ENCODE data around the gene CLEC9A.
"Not testable (repeated sequence)": the region's sequence is repeated elsewhere in the genome, so short reads cannot be mapped to it uniquely, and the experiment has no call there.

Gene CLEC9A

DNA sequence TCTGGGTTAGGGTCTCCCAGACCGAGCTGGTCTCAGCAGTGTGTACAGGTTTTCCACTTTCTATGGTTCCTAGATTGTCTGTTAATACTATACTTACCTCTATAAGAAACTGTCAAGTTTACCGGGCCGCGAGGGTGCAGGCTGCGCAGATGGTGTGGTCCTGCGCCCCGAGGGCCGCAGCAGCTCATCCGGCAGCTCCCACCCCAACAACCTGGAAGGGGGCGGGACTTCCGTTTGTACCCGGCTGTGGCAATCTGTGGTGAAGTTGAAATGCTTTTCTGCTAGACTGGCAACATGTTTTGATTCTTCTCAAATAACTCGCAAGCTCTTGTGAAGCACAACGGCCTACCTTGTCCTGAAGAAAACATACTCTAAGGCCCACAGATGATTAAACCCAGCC lies at the start of gene CLEC9A:
TSS of gene CLEC9A (plus strand) at position 237 of the 400 bp plus-strand sequence. CDS start 22,006 bp downstream, outside the sequence.
- DNase-seq (ENCODE audit: low read depth) = no peak

DNA sequence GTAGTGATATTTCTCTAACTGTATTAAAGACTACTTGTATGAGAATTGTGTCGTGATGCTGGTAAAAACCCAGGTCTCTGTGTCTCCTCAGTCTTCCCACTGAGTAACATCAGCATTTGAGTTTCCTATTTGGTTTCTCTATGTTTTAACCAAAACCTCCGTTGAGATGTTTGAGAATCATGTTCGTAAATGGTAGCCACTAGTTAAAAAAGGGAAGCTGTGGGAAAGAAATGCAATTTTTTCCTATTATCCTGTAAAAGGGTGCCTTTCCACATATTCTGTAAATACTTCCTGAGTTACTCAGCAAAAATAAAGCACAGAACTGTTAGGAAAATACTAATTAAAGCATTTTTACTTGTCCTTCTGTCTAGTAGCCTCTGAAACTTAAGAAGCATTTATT lies 38.6 kb upstream of the CLEC9A start:
- DNase-seq (ENCODE audit: low read depth) = no peak

- DNase-seq (ENCODE audit: low read depth) = no peak
Measured at GRCh38 chr12:9992296-9992695, 38.2 kb upstream of the CLEC9A start.

DNA sequence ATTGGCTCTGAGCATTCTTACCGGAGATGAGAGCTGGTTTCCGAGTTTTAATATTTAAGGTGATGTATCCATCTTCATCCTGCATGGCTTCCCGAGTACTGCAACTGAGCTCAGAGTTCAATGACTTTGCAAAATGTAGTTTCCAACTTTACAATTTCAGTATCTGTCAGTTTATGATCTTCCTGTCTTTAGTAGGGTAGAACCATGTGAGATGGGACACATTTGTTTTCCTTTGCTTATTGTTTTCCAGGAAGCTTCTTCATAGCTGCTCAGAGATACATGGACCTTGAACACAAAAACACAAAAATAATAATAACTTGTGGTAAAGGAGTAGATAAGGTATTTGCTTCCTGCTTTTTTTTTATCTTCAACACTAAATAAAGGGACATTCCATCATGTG lies 31.5 kb upstream of the CLEC9A start, which contains the start of gene CLEC1B:
TSS of gene CLEC1B (minus strand) at position 106 of the 400 bp plus-strand sequence. CDS start at position 85, 21 bp downstream.
- DNase-seq (ENCODE audit: low read depth) = no peak

DNA sequence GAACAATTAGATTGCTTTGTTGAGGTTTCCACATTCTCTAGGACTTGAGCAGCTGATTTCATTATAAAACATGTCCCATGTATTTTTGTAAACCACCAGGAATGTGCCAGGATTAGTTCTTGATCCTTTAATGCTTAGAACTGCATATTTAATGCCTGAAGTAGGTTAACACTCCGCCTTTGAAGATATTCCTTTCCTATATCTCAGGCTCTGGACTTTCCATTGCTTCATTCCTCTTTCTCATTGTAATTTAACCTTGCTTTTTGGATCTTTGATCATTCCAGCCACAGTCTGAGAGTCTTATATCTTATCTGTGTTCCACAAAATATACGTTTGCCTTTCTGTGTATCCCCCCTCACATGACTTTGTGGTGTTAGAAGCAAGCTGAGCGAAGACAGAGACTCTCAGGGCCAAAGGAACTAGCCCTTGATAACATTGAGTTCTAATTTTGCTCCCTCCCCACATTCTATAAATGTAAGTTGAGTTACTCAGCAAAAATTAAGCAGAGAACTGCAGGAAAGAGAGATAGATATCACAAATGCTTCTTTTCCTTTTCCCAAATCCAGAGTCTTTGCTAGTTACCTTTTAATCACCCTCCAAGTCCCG lies 29.2 kb upstream of the CLEC9A start:
- DNase-seq (ENCODE audit: low read depth) = no peak

- no peak for DNase-seq (ENCODE audit: low read depth)
Measured at GRCh38 chr12:10012630-10013330, 17.7 kb upstream of the CLEC9A start.

DNA sequence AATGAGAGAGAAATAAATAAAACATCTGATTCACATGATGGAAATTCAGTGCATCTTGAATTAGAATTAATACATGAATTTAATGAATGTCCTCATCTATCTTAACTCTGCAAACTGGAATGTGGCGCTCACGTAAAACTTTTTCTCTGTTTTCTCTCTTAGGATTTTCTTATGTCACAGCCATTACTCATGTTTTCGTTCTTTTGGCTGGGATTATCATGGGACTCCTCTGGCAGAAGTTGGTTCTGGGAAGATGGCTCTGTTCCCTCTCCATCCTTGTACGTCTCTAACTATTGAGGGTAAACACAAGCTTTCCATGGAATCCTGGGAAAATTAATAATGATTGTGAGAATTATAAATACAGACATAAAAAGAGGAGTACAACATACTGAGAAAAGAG lies 15.0 kb upstream of the CLEC9A start:
- DNase-seq (ENCODE audit: low read depth) = no peak

GRCh38 chr12:10016881-10017280 lies 13.6 kb upstream of the CLEC9A start:
- DNase-seq (ENCODE audit: low read depth) = no peak

DNA sequence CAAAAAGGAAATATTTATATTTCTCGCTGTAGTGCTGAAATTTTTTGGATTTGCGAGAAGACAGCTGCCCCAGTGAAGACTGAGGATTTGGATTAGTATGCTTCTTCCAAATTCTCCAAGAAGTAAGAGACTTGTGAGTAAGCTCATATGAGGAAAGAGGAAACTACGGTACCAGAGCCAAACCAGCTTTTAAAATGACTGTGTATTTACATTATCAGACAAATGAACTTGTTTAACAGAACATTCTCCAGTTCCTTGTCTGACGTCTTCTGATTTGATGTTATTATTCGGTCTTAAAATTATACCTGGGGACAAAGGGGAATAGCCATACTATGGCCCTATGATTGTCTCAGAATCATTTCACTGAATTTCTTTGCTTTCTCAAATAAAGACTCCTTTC lies 12.1 kb upstream of the CLEC9A start:
- no peak for DNase-seq (ENCODE audit: low read depth)

DNA sequence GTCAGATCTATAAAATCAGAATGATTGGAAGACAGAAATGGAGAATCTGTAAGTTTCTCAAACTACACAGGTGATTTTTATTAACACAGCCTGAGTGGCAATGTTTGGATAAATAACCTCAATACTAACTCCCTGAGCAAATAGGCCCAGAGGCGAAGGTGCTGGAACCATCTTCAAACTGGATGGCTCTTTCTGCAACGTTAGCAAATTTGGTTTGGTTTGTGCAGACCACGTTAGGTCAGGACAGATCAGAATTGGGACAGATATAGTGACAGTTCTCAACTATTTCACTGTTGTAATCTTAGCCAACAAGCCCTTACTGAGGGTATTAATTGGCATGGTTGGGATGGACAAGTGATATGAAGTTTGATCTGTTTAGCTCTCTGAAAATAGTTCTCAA lies 9.1 kb upstream of the CLEC9A start:
- no peak for DNase-seq (ENCODE audit: low read depth)

- DNase-seq (ENCODE audit: low read depth) = no peak
Measured at GRCh38 chr12:10025236-10025635, 5.2 kb upstream of the CLEC9A start.

GRCh38 chr12:10026666-10027065 lies 3.8 kb upstream of the CLEC9A start:
- DNase-seq (ENCODE audit: low read depth) = not testable (repeated sequence)

- DNase-seq (ENCODE audit: low read depth) = no peak
Measured at GRCh38 chr12:10027311-10027710, 3.2 kb upstream of the CLEC9A start.

DNA sequence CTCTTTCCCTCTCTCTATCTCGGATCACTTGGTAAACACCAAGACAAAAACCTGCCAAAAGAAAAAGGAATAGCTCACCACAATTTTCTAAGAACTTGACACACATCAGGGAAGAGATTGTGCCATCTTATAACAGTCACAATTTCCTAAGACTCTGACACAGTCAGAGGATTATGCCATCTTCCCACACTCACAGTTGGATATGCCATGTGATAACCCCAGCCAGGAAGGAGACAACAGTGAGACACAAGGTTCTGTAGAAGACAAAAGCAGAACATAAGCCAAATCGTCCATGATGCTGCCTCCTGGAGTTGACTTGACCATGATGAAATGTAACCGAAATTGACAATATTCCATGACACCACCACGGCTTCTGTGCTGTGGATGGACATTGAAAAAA lies 2.8 kb upstream of the CLEC9A start:
- DNase-seq (ENCODE audit: low read depth) = no peak

- DNase-seq (ENCODE audit: low read depth) = no peak
Measured at GRCh38 chr12:10031321-10031720, 839 bp downstream of the CLEC9A start.

- DNase-seq (ENCODE audit: low read depth) = no peak
Measured at GRCh38 chr12:10031771-10032175, 1.3 kb downstream of the CLEC9A start.

DNA sequence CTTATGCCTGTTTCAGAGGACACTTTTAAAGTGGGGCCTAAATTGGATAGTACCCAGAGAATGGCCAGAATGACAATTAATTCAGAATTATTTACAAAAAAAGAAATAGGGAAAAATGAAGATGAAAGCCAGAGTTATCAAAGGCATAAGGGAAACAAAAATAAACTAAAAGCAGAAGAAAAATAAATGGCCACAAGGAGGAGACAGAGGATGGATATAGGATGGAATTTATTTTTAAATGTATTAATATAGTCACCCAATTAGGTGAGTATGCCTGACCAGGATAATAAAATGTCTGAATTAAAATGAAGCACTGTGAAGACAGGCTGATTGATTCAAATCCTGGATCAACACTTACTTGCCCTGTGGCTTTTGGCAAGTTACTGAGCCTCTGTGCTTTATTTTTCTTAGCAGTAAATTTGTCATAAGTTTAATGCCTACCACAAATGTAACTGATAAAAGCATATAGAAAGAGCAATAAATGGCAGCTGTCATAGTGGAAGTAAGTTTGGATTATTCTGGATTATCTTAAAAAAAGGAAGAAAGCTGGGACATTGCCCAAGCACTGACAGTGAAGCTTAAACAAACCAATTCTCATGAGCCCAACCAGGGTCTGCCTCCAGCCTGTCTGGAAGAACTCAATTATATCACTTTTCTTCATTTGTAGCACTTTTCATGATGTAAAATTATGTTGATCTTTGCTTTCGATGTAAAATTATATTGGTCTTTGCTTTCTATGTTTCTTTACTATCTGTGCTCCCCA lies 3.5 kb downstream of the CLEC9A start:
- DNase-seq (ENCODE audit: low read depth) = no peak

DNA sequence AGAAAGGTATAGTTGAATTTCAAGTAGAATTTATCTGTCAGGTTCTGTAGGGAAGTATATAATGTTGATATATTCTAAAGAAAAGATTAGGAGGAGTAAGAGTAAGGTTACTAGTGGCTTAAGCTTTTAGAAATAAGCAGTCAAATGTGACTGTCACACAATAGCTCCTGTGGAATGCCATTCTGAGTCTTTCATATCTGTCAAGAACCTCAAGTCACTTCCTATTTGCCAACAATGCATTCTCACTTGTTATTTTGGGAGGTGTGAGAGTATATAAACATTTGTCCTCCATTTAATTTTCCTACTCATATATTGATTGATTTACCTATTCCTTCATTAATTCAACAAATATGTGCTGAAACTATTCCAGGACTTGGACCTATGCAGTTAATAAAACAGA lies 11.7 kb downstream of the CLEC9A start:
- DNase-seq (ENCODE audit: low read depth) = no peak

DNA sequence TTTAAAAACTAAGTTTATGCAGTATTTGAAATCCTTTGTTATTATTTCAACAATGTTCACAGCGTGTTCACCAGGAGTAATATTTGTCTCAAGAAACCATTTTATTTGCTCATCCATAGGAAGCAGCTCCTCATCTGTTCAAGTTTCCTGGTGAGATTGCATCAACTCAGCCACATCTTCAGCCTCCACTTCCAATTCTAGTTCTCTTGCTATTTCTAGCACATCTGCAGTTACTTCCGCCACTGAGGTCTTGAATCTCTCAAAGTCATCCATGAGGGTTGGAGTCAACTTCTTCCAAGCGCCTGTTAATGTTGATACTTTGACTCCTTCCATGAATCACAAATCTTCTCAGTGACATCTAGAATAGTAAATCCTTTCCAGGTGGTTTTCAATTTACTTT lies 18.0 kb downstream of the CLEC9A start:
- no peak for DNase-seq (ENCODE audit: low read depth)

- no peak for DNase-seq (ENCODE audit: low read depth)
Measured at GRCh38 chr12:10052193-10052913, 21.9 kb downstream of the CLEC9A start.

DNA sequence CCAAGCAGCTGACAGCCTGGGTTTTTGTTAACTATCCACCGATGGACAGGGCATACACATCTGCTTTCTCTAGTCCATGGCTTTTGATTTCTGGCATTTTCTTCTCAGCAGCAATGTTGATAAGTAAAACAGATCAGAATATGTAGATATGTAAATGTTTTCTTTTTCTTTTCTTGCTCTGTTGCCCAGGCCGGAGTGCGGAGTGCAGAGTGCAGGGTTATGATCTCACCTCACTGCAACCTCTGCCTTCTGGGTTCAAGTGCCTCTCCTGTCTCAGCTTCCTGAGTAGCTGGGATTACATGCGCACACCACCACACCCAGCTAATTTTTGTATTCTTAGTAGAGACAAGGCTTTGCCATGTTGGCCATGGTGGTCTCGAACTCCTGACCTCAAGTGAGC lies 27.9 kb downstream of the CLEC9A start:
- DNase-seq (ENCODE audit: low read depth) = no peak

GRCh38 chr12:10065241-10065640 lies 34.8 kb downstream of the CLEC9A start:
- no peak for DNase-seq (ENCODE audit: low read depth)
